ENCODE measurements around the gene SNRPA.

- TF ChIP-seq, protein P1, sequence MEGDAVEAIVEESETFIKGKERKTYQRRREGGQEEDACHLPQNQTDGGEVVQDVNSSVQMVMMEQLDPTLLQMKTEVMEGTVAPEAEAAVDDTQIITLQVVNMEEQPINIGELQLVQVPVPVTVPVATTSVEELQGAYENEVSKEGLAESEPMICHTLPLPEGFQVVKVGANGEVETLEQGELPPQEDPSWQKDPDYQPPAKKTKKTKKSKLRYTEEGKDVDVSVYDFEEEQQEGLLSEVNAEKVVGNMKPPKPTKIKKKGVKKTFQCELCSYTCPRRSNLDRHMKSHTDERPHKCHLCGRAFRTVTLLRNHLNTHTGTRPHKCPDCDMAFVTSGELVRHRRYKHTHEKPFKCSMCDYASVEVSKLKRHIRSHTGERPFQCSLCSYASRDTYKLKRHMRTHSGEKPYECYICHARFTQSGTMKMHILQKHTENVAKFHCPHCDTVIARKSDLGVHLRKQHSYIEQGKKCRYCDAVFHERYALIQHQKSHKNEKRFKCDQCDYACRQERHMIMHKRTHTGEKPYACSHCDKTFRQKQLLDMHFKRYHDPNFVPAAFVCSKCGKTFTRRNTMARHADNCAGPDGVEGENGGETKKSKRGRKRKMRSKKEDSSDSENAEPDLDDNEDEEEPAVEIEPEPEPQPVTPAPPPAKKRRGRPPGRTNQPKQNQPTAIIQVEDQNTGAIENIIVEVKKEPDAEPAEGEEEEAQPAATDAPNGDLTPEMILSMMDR (IDR thresholded peaks at IDR 0.05 in 4 of 5, conservative IDR thresholded peaks at IDR 0.05 in 1 of 5): no peak
- peak; percentile 91 for TF ChIP-seq POLR2A (IDR thresholded peaks at IDR 0.05)
Observed at GRCh38 chr19:40750874-40751537, at the start of gene SNRPA.

Data from gastrocnemius medialis (tissue), 4 donors.